HG02678 (cell line): ENCODE data around the gene AK8.

ENCODE experiments used
- ATAC-seq: cut with Tn5 transposase; IDR thresholded peaks from one replicate; pipeline ENCODE4 v1.9.1; 2021; ENCODE audit warnings: mild to moderate bottlenecking, moderate library complexity; ENCODE audit not compliant: unreplicated experiment

AK8 gene

DNA sequence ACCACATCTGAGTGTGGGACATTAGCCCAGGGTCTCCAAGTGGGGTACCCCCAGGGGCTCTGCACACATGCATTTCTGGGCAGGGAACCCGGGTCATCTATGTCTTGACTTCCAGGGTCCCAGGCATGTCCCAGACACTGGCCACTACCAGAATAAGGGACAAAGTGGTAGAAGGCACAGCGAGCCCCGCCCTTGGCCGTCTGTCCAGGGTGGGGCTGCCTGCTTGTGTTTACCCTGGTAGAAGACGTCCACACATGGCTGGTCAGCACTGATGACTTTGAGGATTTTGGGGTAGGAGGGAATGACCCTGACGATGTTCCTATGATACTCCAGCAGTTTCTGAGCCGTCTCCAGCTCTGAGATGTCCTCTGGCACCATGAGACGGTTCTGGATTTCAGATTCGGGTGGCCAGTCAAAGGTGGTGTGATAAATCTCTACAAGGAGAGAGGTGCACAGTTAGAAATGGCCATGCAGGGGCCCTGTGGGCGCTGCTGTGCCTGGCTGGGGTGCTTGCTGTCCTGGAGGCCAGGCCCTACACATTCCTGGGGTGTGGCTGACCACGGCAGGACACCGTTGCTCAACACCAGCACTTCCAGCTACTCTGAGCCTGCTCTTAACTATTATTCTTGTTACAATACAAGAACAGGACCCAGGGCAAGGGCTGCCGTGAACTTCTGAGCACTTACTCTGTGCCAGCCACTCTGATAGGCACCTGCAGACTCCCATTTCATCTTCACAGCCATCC, 51.3 kb downstream of the AK8 start:
- no peak for ATAC-seq

DNA sequence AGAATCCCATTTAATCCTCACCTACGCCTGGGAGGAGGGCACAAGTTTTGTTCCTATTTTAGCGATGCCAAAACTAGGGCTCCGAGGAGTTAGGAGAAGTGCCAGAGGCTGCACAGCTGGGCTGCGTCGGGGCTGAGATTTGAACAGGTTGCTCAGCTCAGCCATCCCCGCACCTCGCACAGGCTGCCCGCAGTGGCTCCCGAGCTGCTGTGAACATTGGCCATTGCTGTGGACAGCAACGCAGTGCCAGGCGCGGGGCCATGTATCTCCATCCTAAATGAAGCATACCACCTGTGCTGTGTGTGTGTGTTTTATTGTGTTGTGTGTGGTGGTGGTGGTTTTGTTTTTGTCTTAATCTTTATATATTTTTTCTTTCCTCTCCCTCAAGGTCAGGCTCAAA, 52.0 kb downstream of the AK8 start:
- no peak for ATAC-seq

GRCh38 chr9:132825430-132825829, 52.7 kb downstream of the AK8 start:
- no peak for ATAC-seq

DNA sequence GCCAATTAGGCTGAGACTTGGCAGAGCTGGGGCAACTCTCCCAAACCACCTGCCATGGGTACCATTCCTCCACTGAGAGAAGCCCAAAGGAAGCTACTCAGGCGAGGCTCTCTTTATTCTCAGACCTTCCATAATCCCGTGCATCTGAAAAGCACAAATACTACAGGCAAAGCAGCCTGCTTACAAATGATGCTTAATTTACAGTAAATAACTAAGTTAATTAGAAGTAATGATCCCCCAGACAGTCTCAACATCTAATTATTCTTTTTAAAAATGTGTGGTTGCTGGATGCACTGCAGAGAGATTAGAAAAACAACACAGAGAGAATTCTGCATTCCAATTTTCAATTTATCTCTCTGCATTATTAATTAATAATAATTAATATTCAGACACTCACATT, 53.1 kb downstream of the AK8 start:
- ATAC-seq: no peak

DNA sequence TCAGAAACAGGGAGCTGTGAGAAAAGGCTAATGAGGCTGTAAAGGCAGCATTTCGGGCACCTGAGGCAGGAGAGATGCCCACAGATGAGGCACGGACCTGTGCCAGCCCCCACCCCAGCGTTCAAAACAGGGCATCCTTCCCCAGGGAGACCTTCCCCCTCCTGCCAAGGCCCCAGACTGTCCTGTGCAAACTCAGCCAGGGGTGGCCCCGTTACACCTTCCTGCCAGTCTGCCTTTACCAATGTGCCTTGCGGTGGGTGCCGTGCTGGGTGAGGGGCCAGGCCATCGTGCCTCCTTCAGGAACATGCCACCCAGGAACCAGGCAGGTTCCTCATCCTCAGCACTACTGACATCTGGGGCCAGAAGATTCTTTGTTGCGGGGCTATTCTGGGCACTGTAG, 53.9 kb downstream of the AK8 start:
- ATAC-seq: no peak

- ATAC-seq: no peak
These were observed 54.5 kb downstream of the AK8 start for GRCh38 chr9:132823370-132824145.

DNA sequence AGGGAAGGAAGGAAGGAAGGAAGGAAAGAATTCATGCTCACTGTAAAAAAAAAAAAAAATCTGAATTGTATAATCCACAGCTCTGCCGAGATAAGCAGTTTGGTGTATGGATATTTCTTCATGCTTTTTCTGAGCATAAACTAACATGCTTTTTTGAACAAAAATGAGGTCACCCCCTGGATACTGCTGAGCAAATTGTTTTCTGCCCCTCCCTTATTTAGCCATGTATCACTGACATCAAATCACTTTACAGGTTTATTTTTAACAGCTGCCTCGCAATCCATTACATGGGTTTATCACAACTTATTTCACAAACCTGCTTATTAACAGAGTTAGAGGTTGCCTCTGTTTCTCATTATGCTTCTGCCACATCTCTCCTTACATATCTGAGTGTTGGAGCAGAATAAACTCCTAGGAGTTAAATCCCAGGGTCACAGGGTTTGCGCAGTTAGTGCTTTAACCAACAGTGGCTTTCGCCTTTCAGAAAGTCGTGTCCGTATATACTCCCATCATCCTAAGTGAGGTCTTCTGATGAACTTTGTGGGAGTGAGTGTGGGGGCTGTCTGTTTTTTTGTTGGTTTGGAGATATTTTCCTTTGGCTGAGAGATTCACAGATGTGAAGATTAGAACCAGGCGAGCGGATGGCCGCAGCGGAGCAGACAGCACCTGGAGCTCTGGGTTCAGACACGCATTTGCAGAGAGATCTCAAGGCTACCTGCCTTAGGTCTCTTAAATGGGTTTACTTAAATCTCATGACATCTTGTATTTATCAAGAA, 57.7 kb downstream of the AK8 start:
- ATAC-seq: no peak

DNA sequence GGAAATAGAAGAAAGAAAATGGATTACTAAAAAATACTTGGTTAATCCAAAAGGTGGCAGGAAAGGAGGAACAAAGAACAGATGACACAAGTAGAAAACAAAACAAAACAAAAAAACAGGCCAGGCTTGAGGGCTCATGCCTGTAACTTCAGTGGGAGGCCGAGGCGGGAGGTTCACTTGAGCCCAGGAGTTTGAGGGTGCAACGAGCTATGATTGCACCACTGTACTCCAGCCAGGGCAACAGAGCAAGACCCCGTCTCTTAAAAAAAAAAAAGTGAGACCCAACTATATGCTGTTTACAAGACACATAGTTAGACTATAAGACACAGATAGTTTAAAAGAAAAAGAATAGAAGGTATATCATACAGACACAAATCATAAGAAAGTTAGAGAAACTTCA, 59.5 kb downstream of the AK8 start:
- ATAC-seq: no peak

- no peak for ATAC-seq
These were observed 63.1 kb downstream of the AK8 start for GRCh38 chr9:132814937-132815336.

GRCh38 chr9:132813115-132813771, 64.8 kb downstream of the AK8 start:
- no peak for ATAC-seq

DNA sequence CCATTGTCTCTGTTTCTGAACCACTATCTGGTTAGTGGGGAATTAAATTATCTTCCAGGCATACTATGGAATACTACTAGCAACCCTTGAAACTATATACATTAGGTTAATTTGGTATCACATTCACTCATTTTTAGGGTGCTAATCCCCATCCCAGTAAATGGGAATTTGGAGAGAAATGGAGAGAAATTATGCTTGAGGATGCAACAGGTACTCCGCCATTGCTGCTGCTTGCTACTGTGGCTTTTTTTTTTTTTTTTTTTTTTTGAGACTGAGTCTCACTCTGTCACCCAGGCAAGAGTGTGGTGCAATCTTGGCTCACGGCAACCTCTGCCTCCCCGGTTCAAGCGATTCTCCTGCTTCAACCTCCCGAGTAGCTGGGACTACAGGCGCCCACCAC, 66.1 kb downstream of the AK8 start:
- no peak for ATAC-seq

DNA sequence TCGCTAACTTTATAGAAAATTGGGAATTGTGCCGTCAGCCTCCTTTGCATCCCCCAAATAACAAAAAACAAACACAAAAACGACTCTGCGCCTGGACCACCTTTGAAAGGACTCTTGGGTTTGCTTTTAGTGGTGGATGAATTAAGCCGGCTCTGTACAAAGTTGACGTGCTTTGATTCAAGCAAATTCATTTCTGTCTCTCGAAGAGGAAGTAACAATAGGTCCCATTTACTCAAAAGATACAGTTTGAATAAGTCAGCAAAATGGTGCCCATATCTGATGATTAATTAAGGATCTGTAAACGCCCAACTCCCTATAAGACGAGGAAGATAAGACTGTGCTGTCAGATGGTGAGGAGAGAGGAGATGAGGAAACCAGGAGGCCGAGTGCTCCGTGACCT, 67.8 kb downstream of the AK8 start:
- ATAC-seq: no peak

DNA sequence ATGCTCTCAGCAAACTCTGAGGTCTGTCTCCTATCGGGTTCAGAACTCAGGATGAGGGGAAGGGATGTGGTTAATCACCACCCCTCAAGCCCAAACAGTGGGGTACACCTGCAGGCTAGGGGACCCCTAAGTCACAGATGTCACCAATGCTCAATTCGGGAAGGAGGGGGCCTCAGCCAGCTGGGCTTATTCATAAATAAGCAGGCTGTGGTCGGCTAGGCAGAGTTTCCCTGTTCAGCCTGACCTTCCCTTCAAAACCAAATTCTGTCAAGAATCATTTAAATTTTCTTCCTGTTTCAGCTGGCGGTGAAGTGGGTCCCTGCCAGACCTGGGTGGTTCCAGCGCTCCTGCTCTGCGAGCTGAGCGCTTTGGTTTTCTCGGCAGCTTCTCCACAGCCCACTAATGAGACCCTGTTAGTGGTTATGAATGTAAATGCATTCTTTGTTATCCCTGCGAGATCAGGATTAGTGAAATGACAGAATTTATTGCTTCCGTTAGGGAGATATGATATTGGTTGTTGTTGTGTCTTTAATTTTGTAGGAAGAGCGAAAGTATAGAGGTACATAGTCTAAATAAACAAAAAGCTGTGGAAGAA, 68.3 kb downstream of the AK8 start:
- no peak for ATAC-seq

GRCh38 chr9:132808645-132809044, 69.4 kb downstream of the AK8 start:
- no peak for ATAC-seq

- ATAC-seq: no peak
These were observed 71.2 kb downstream of the AK8 start for GRCh38 chr9:132806723-132807421.

DNA sequence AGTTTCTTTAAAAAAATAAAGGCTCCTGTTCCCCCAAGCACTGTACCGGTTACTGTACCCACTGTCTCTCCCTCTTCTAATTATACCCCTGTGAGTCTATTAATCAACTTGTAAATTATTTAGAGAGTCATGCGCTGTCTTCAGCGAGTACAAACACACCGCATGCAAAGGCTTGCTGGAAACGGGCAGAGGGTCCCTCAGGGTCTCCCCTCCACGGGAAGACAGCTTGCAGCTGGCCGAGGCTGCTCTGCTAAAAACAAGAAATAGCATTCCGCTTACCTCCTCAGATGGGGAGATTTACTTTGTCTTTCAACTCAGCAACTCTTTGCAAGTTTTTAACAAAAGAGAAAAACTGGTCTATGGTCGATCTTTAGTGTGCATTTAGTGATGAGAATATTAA, 71.8 kb downstream of the AK8 start:
- no peak for ATAC-seq

- no peak for ATAC-seq
These were observed 73.3 kb downstream of the AK8 start for GRCh38 chr9:132804576-132805295.

DNA sequence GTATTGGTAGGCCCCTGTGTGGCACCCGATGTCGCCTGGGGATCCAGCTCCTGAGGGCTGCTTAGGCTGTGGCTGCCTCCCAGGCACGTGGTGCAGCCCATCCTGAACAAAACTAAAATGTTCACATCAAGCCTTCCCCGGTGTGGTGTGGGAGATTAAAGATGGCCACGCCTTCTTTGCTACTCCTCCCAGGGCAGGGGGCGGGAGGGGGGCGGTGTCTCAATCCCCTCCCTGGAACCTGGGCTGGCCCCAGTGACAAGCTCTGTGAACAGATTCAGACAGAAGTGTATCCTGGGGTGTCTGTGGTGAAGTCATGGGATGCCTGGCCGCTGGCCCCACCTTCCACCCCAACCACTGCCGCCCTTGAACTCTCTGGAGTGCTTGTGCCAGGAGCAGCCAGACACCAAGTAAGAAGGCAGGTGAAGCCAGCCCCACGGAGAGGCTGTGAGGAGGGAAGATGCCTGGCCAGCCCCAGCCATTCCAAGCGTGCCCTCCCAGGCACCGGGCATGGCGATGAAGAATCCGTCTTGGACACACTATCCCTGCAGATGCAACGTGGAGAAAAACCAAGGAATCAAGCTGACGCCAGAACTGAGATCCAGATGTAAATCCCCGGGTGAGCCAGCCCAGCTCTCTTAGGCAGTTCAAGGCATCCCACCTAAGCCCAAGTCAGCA, 75.8 kb downstream of the AK8 start:
- no peak for ATAC-seq

- no peak for ATAC-seq
These were observed 76.4 kb downstream of the AK8 start for GRCh38 chr9:132801659-132802058.
